COLO668 (cell line): Measurements from ENCODE around the gene THSD8.
"Not testable (repeated sequence)": the region's sequence is repeated elsewhere in the genome, so short reads cannot be mapped to it uniquely, and the experiment has no call there.

Source experiments
- DNase-seq: peaks from one replicate; lab custom pipeline; 2025; ENCODE audit not compliant: unreplicated experiment; lab: John Stamatoyannopoulos, UW

Gene THSD8

DNA sequence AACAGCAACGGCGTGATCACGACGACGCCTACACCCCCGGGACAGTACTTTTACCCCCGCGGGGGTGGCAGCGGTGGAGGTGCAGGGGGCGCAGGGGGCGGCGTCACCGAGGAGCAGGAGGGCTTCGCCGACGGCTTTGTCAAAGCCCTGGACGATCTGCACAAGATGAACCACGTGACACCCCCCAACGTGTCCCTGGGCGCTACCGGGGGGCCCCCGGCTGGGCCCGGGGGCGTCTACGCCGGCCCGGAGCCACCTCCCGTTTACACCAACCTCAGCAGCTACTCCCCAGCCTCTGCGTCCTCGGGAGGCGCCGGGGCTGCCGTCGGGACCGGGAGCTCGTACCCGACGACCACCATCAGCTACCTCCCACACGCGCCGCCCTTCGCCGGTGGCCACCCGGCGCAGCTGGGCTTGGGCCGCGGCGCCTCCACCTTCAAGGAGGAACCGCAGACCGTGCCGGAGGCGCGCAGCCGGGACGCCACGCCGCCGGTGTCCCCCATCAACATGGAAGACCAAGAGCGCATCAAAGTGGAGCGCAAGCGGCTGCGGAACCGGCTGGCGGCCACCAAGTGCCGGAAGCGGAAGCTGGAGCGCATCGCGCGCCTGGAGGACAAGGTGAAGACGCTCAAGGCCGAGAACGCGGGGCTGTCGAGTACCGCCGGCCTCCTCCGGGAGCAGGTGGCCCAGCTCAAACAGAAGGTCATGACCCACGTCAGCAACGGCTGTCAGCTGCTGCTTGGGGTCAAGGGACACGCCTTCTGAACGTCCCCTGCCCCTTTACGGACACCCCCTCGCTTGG is 9.6 kb upstream of the THSD8 start:
- peak; percentile 88 for DNase-seq

DNA sequence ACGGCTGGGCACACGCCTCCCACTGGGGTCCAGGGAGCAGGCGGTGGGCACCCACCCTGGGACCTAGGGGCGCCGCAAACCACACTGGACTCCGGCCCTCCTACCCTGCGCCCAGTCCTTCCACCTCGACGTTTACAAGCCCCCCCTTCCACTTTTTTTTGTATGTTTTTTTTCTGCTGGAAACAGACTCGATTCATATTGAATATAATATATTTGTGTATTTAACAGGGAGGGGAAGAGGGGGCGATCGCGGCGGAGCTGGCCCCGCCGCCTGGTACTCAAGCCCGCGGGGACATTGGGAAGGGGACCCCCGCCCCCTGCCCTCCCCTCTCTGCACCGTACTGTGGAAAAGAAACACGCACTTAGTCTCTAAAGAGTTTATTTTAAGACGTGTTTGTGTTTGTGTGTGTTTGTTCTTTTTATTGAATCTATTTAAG is 9.0 kb upstream of the THSD8 start:
- no peak for DNase-seq

DNA sequence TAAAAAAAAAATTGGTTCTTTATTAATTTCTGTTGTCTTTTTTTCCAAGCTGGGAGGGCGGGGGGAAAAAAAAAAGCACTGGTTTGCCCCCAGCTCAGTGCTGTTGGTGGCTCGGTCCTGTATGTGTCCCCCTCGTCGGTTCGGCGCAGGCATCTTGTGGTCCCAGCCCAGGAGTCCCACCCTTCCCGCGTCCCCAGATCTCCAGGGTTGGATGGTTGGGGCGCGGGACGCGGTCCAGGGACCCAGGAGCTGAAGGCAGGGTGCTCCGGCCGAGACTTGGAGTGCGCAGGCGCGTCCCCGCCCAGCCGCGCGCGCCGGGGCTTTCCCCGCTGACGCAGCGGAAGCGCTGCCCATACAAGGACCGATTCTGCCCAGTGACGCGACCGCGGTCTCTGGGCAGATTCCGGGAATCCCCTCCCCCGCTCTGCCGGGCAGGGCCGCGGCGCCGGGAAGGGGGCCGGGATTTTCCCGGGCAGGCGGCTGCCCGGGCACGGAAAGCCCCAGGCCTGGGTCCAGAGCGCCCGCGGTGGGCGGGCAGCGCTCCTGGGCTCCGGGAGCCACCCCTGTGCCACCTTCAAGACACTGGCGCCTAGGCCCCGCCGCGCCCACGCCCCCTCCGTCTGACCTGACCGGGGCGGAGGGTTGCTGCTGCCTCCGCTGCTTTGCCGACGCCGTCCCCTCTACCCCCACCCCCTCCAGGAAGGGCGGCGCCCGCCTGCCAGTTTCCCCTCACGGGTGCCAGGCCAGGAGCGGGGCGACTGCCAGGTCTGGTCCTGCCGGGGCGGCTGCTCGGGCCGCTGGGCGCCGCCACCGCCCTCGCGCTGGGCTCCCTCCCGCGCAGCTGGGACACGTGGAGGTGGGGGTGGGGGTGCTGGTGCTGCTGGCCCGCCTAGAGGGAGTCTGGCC is 8.3 kb upstream of the THSD8 start:
- DNase-seq, result peak; percentile 96

DNA sequence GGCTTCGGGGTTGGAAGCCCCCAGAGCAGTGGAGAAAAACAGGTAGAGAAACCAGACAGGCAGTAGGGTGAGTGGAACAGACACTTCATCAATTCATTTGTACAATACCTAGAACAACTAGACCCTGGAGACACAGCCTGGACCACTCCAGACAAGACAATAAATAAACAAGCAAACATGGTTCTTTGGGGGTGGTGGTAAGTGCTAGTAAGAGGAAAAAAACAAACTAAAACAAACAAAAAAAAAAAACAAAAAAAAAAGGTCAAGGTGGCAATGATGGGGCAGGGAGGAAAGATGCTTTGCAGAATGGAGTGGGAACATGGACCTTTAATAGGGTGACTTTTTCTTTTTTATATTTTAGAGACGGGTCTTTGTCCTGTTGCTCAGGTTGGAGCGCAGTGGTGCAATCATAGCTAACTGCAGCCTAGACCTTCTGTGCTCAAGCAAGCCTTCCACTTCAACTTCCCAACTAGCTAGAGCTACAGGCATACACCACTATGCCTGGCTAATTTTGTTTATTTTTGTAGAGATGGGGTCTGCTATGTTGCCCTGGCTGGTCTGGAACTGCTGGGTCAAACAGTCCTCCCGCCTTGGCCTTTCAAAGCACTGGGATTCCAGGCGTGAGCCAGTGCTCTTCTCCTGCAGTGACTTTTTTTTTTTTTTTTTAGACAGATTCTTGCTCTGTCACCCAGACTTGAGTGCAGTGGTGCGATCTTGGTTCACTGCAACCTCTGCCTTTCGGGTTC is 7.5 kb upstream of the THSD8 start:
- DNase-seq, result no peak

DNA sequence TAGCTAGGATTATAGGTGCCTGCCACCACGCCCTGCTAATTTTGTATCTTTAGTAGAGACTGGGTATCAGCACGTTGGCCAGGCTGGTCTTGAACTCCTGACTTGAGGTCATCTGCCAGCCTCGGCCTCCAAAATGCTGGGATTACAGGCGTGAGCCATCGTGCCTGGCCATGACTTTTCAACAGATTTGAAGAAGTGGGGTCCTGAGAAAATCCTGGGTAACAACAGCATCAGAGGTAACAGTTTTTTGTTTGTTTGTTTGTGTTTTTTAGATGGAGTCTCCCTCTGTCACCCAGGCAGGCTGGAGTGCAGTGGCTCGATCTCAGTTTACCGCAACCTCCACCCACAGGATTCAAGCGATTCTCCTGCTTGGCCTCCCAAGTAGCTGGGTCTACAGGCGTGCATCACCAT is 6.9 kb upstream of the THSD8 start:
- no peak for DNase-seq

DNA sequence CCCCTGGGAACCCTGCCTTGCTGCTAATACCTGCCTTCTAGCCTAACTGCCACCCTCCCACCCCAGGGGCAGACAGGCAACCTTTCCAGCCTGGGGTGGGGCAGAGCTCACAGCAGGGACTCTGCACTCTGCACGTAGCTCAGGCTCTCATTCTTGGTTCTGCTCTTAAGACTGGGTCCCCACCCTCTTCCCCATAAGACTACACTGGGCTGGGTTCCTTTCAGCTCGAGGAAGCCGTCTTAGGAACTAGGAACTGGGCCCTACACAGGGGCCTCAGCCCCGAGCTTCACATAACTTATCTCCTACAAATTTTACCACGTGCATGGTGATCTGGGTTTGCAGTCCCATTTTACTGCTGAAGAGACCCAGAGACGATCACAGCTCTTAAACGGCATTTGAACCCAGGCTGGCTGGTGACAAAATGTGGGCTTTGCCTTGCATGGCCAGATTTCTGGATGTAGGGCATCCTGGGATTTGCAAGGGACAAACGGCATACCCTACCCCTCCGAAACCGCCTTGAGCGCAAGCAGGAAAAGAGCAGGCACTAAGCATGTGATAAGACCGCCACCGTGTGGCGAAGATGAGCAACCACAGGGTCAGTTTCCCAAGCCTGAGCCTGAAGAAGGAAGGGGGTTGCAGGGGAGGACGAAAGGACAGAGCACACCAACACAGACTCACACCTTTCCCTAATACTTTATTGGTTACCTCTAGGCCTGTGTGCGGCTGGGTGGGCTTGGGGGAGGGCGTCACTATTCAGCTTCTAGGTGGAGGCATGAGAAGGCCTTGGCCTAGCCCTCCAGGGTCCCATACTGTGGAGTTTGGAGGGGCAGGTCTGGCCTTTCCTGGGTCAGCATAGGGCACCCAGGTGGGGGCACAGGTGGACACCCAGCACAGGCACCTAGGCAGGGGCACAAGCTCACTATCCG is 5.5 kb upstream of the THSD8 start:
- DNase-seq, result peak; percentile 75

DNA sequence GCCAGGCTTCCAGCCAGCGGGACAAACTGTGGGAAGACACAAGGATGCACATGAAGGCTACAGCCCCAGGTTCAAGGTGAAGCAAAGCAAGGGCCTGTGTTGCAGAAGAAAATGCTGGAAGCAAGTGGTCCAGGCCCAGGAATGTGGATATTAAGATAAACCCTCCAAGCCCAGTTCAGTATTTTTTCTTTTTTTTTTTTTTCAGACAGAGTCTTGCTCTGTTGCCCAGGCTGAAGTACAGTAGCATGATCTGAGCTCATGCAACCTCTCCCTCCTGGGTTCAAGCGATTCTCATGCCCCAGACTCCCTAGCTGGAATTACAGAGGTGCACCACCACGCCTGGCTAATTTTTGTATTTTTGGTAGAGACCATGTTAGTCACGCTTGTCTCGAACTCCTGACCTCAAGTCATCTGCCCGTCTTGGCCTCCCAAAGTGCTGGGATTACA is 4.7 kb upstream of the THSD8 start:
- no peak for DNase-seq

DNA sequence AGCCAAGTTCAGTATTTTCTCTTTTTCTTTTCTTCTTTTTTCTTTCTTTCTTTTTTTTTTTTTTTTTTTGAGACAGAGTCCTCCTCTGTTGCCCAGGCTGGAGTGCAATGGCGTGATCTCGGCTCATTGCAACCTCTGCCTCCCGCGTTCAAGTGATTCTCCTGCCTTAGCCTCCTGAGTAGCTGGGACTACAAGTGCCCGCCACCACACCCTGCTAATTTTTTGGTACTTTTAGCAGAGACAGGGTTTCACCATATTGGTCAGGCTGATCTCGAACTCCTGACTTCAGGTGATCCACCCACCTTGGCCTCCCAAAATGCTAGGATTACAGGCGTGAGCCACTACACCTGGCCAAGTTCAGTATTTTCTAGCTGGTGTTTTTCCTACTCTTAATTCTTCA is 4.3 kb upstream of the THSD8 start:
- DNase-seq, result not testable (repeated sequence)

DNA sequence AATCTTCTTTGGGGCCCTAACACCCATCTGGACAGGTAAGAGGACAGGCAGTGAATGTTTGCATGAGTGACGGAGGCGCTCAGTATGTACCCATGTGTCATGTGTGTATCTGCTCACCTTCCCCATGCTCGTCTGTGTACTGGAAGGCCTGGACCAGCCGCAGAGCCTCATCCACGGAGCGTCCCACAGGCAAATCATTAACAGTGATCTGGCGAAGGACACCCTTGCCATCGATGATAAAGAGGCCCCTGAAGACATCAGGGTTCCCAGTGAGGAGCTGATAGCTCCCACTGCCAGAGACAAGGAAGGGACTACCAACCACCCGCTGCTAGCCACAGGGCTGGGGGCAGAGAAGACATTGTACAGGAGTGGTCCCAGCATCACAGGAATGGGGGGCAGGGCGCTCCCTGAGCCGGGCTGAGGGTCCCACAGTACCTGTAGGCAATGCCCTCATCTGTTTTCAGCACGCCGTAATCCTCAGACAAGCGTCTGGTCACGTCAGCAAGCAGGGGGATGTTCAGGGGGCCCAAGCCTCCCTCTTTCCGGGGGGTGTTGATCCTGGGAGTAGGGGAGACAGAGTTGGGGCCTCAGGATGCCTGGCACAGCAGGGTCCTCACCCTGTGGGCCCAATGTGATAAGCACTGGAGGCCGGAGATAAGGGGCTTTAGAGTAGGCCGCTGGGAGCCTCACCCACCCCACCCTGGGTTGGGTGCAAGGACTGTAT is 2.0 kb upstream of the THSD8 start:
- DNase-seq, result no peak

DNA sequence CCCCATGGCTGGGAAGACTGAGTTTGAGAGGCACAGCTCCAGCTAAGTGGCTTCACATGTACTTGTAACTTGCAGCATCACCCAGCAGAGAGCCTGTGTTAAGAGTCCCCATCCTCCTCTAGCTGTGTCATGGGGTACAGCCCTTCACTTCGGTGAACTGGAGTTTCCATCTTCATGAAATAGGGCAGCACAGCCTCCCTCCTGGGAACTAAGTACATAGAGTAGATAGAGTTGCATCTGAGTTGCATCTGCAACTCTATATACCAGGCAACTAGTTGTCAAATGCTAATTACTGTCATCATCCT is 1.5 kb upstream of the THSD8 start:
- no peak for DNase-seq

DNA sequence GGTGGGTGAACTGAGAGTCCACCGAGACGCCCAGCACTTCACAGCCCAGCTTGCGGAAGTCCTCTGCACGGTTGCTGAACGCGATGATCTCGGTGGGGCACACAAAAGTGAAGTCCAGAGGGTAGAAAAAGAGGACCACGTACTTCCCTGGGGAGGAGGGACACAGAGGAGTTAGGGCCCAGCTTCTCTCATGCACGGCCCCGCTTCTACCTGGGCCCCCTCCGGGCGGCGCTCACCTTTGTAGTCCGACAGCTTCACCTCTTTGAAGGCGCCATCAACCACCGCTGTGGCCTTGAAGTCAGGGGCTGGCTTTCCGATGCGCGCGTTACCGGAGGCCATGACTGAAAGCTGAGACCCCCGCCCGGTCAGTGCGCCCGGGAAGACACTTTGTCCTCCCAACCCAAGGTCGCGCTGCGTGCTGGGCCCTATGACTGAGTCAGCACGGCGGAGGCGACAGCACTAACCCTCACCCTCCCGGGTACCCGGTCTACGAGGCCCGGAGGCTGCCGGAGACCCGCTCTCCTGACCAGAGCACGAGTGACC is 875 bp upstream of the THSD8 start:
- peak; percentile 42 for DNase-seq

DNA sequence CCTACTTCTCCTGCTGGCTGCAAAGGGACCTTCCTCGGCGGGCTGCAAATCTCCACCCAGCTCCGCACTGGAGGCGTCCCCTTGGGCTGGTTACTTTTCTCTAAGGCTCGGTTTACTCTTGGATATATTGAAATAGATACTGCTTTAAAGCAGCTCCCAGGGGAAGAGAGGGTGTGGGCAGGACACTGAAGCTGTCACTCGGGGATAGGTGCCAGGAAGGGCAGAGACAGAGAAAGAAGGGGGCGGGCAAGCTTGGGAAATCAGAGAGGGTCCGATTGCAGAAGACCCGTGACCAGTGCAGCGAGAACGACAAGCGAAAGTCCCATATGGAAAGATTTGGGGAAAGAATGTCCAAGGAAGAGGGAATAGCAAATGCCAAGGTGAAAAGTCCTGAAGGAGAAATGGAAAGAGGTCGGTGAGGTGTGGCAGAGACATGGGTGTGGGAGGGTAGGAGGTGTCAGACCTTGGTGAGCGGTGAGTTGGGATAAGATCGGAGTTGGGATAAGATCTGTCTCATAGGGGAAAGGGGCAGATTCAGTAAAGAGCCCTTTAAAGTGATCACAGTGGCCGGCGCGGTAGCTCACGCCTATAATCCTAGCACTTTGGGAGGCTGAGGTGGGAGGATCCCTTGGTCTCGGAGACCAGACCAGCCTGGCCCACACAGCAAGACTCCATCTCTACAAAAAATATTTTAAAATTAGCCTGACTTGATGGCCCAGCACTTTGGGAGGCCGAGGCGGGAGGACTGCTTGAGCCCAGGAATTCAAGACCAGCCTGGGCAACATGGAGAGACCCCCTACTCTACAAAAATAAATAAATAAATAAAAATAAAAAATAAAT is 618 bp downstream of the THSD8 start:
- no peak for DNase-seq

DNA sequence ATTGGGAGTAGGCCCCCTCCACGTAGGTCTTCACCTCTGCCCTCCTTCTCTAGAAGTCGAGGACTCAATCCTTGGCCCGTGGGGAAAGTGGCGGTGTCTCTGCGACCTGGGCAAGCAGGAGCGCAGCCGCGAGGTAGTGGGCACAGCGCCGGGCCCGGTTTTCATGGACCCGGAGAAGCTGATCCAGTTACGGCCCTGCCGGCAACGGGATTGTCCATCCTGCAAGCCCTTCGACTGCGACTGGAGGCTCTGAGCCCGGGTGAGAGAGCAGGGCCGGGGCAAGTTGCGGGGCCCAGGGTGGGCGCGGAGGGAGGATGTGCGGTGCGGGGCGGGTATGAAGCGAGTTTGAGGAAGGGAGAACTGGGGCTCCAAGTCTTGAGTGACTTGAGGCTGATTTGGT is 2.2 kb downstream of the THSD8 start:
- no peak for DNase-seq

DNA sequence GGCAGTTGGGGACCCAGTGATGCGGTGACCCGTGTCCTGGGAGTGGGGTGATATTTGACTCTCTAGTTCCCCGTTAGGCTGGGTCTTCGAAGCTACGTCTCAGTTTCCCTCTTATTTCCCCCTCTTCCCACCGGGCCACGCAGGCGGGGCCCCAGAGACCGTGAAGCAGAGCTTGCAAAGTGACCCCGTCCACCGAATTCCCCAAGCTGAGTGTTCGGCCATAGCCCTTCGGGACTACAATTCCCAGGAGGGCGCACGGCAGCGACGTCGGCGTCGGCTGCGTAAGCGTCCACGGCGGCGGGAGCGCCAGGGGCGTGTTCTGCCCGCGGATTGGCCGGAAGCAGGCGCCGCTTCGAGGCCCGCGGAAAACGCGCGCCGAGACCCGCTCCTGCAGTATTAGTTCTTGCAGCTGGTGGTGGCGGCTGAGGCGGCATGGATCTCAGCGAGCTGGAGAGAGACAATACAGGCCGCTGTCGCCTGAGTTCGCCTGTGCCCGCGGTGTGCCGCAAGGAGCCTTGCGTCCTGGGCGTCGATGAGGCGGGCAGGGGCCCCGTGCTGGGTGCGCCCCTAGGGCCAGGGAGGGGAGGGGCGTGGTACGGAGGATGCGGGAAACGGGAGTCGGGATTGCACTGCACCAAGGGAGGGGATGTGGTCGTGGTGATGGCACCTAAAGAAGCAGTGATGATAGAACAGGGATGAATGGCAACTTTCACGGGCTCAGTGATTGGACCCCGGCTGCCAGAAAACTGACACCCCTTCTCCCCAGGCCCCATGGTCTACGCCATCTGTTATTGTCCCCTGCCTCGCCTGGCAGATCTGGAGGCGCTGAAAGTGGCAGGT is 4.6 kb downstream of the THSD8 start, which contains the start of gene RNASEH2A:
Gene RNASEH2A (plus strand): TSS at position 343 of the 840 bp plus-strand sequence. CDS start 90 bp downstream, at position 433.
- DNase-seq, result peak; percentile 94

DNA sequence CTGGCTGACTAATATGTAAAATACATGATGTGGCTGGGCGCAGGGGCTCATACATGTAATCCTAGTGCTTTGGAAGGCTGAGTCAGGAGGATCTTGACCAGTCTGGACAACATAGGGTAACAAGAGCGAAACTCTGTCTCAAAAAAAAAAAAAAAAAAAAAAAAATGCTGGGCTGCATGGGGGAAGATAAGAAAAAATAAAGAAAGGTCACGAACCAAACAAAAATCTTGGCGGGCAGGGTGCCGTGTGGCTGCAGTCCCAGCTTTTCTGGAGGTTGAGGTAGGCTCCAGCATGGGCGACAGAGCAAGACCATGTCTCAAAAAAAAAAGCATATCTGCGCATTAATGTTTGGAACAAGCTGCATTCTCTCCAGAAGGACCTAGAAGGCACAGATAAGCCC is 13.2 kb downstream of the THSD8 start:
- no peak for DNase-seq

DNA sequence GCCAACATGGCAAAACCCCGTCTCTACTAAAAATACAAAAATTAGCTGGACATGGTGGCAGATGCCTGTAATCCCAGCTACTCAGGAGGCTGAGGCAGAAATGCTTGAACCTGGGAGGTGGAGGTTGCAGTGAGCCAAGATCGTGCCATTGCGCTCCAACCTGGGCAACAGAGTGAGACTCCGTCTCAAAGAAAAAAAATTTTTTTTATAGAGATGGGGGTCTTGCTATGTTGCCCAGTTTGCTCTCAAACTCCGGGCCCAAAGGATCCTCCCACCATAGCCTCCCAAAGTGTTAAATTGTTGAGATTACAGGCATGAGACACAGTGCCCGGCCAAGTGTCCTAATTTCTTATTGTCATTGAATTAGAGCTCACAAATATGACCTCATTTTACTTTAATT is 15.3 kb downstream of the THSD8 start:
- not testable (repeated sequence) for DNase-seq

DNA sequence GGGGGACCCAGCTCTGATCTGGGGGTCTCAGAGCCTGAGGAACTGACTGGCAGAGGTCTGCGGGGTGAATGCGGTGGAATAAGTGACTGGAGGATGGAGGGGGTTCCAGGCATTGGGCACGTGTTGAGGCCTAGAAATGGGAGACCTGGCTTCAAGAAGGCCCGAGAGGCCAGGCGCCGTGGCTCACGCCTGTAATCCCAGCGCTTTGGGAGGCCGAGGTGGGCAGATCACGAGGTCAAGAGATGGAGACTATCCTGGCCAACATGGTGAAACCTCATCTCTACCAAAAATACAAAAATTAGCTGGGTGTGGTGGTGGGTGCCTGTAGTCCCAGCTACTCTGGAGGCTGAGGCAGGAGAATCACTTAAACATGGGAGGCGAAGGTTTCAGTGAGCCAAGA is 15.9 kb downstream of the THSD8 start:
- DNase-seq, result not testable (repeated sequence)

DNA sequence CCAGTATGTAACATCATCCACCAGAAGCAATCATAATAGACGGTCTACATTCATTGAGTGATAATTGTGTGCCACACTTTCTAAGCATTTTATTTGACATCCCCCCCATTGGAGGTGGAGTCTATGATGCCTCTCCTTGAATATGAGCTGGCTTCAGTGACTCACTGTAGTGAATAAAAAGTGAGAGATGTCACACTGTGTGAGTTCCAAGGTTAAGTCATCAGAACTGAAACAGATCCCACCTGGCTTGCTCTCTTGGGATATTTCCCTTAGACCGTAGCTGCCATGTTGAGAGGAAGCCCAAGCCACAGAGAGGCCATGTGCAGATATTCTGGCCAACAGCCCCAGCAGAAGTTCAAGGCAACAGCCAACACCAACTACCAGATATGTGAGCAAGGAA is 19.9 kb downstream of the THSD8 start:
- no peak for DNase-seq
